GM12878 (cell line): ENCODE measurements around the gene SUFU. TPM values are rescaled to one million over a fixed set of nuclear protein-coding genes. Genes with fewer than 3 reads are reported as not detected.

Source experiments
- ATAC-seq: fragments of 200-7000 bp; cut with Tn5 transposase; 3 replicates; pipeline ENCODE4 v1.9.1; 2020; ENCODE audit warnings: mild to moderate bottlenecking, moderate library complexity
- BruUV-seq: library from RNA; stranded (reverse); fragments of 400-500 nt; replicated peaks from 2 replicates; lab custom pipeline; 2021; lab: Mats Ljungman, UMichigan
- CTCF ChIA-PET: fragments of 300-600 bp; sonication (Branson Sonifier 250); formaldehyde crosslinking; extraction: SDS; loops from one replicate; lab custom pipeline; 2021; ENCODE audit warnings: inconsistent platforms; lab: Yijun Ruan, JAX
- POLR2A ChIA-PET: fragments of 350-600 bp; formaldehyde crosslinking; extraction: SDS; loops from one replicate; lab custom pipeline; 2021; ENCODE audit warnings: inconsistent platforms; lab: Charles Lee
- RAD21 ChIA-PET: fragments of 300-600 bp; sonication (Branson Sonifier 250); formaldehyde crosslinking; loops from one replicate; lab custom pipeline; 2023; ENCODE audit warnings: antibody characterized with exemption; ENCODE audit not compliant: unreplicated experiment; lab: Charles Lee
- SMC1A ChIA-PET: fragments of 300-600 bp; sonication (Branson Sonifier 250); formaldehyde crosslinking; loops from one replicate; lab custom pipeline; 2023; ENCODE audit not compliant: unreplicated experiment, uncharacterized antibody; lab: Charles Lee
- DNase-seq: peaks from one replicate; pipeline ENCODE4 v3.0.0-alpha.2; 2011; ENCODE audit warnings: low read depth, low spot score
- FAIRE-seq: peaks from 3 replicates; lab custom pipeline; 2011; peaks lifted over from hg19 to GRCh38; lab: Jason Lieb, UNC
- H2AFZ ChIP-seq: 2 replicates; pipeline ENCODE4 v1.6.0; 2011; ENCODE audit warnings: low read depth, low read length, control low read depth; ENCODE audit not compliant: control insufficient read depth
- H3K27ac ChIP-seq: 2 replicates; pipeline ENCODE4 v1.5.1; 2011; ENCODE audit warnings: control low read depth; ENCODE audit not compliant: control insufficient read depth, insufficient read depth
- H3K27me3 ChIP-seq, 2 experiments: replicated peaks in 1 of 2; 2 replicates each; pipeline versions ENCODE4 v1.6.0 to v1.6.1; 2011; ENCODE audit warnings: low read length in 1 of 2; ENCODE audit not compliant: control insufficient read depth in 2 of 2, insufficient read depth in 2 of 2
- H3K36me3 ChIP-seq, 2 experiments: 2 replicates each; pipeline ENCODE4 v1.5.1; 2011; ENCODE audit warnings: low read length in 1 of 2; ENCODE audit not compliant: control insufficient read depth in 2 of 2, insufficient read depth in 2 of 2
- H3K4me1 ChIP-seq: 2 replicates; pipeline ENCODE4 v1.6.1; 2011; ENCODE audit warnings: mild to moderate bottlenecking, low read length, moderate library complexity, mixed read lengths; ENCODE audit not compliant: control insufficient read depth, insufficient read depth
- H3K4me2 ChIP-seq: 2 replicates; pipeline ENCODE4 v1.6.0; 2011; ENCODE audit warnings: control low read depth; ENCODE audit not compliant: control insufficient read depth, insufficient read depth
- H3K4me3 ChIP-seq: fragments of 200-600 bp; sonication (generic); 2 replicates; pipeline ENCODE4 v1.5.1; 2016
- H3K79me2 ChIP-seq: 2 replicates; pipeline ENCODE4 v1.6.0; 2011; ENCODE audit warnings: low read length; ENCODE audit not compliant: control insufficient read depth, insufficient read depth
- H3K9ac ChIP-seq: 2 replicates; pipeline ENCODE4 v1.8.0; 2011; ENCODE audit warnings: low read length, control low read depth, mixed read lengths; ENCODE audit not compliant: control insufficient read depth, insufficient read depth
- H3K9me3 ChIP-seq: replicated peaks from 3 replicates; pipeline ENCODE4 v1.5.1; 2011; ENCODE audit warnings: mild to moderate bottlenecking, low read length; ENCODE audit not compliant: control insufficient read depth, insufficient read depth
- H4K20me1 ChIP-seq: 2 replicates; pipeline ENCODE4 v1.6.0; 2011; ENCODE audit not compliant: control insufficient read depth, insufficient read depth
- BMI1 ChIP-seq: fragments of 450-650 bp; IDR thresholded peaks from 2 replicates; pipeline ENCODE4 v1.6.1; 2016; ENCODE audit warnings: mild to moderate bottlenecking, moderate library complexity, borderline replicate concordance
- EED ChIP-seq: sonication (generic); IDR thresholded peaks from 2 replicates; pipeline ENCODE4 v1.6.1; 2016; ENCODE audit warnings: antibody characterized with exemption, low read depth
- GATAD2B ChIP-seq: fragments of 450-650 bp; conservative IDR thresholded peaks from 2 replicates; pipeline ENCODE4 v1.6.1; 2017; ENCODE audit warnings: low read depth, mild to moderate bottlenecking, moderate library complexity
- IRF4 ChIP-seq: IDR thresholded peaks from 2 replicates; pipeline ENCODE4 v1.6.1; 2011; ENCODE audit warnings: low read depth, low read length
- RAD51 ChIP-seq: fragments of 450-650 bp; IDR thresholded peaks from 2 replicates; pipeline ENCODE4 v1.6.1; 2016; ENCODE audit warnings: moderate library complexity, mild to moderate bottlenecking, inconsistent platforms
- RELA ChIP-seq: fragments of 450-650 bp; IDR thresholded peaks from 2 replicates; pipeline ENCODE4 v1.8.0; 2014; ENCODE audit warnings: borderline replicate concordance; ENCODE audit not compliant: partially characterized antibody
- SUZ12 ChIP-seq: fragments of 200-600 bp; sonication (generic); IDR thresholded peaks from one replicate; pipeline ENCODE4 v1.6.1; 2018; ENCODE audit warnings: antibody characterized with exemption, mild to moderate bottlenecking; ENCODE audit not compliant: unreplicated experiment
- TCF3 ChIP-seq: IDR thresholded peaks from 2 replicates; pipeline ENCODE4 v1.6.1; 2012; ENCODE audit warnings: low read depth, mild to moderate bottlenecking, low read length, borderline replicate concordance; ENCODE audit not compliant: insufficient read depth
- YBX1 ChIP-seq: fragments of 450-650 bp; IDR thresholded peaks from 2 replicates; pipeline ENCODE4 v1.6.1; 2016; ENCODE audit warnings: antibody characterized with exemption
- ZNF622 ChIP-seq: fragments of 450-650 bp; IDR thresholded peaks from 2 replicates; pipeline ENCODE4 v1.6.1; 2017; ENCODE audit warnings: mild to moderate bottlenecking, inconsistent platforms
- WGBS: methylation state at CpG from one replicate; pipeline ENCODE4 v1.1.6; 2016; ENCODE audit warnings: low lambda C conversion rate; ENCODE audit not compliant: insufficient replicate concordance, insufficient coverage; ENCODE audit errors: missing lambda C conversion rate; 5-methylcytosine and 5-hydroxymethylcytosine counted together
- in situ Hi-C: fragments of 300-500 bp; cut with MboI; formaldehyde crosslinking; loops from 9 replicates; pipeline ENCODE4 v1.14.3; 2018; ENCODE audit warnings: mixed read lengths
- intact Hi-C: fragments of 100-400 bp; cut with micrococcal nuclease; formaldehyde crosslinking; loops from one replicate; pipeline ENCODE4 v1.14.2; 2022; ENCODE audit not compliant: unreplicated experiment
- polyA plus RNA-seq, 11 experiments: library from polyadenylated mRNA; depleted of rRNA in 4 of 11; unstranded in 6 of 11; stranded (reverse) in 5 of 11; fragments of >200 nt; fragmentation: Nextera tagmentation in 4 of 11; fragmentation: Illumina TruSeq in 1 of 11; extraction: Ambion mirVana in 4 of 11; extraction: Trizol in 1 of 11; gene quantifications; 1 replicate in 1 of 11; 2 replicates in 10 of 11; pipeline versions ENCODE4 v1.2.1 to v1.2.3, GENCODE V29; 2011 to 2016; ENCODE audit warnings: inconsistent platforms in 2 of 11, missing spikeins in 2 of 11, low read depth in 1 of 11
- total RNA-seq, 4 experiments: library from RNA; depleted of rRNA in 3 of 4; stranded (reverse); fragments of >200 nt in 3 of 4; fragmentation: Illumina TruSeq in 1 of 4; extraction: Trizol in 1 of 4; gene quantifications; 2 replicates each; pipeline versions ENCODE4 v1.2.1 to v1.2.3, GENCODE V29; 2013 to 2021
- TF ChIP-seq, protein P1 (sequence below): IDR thresholded peaks from 2 replicates; pipeline ENCODE4 v1.6.1; 2012; ENCODE audit warnings: low read depth, low read length, improper control_type of control experiment
- TF ChIP-seq, protein P2 (sequence below): fragments of 450-650 bp; IDR thresholded peaks from 2 replicates; pipeline ENCODE4 v1.6.1; 2018; ENCODE audit warnings: mild to moderate bottlenecking, low read depth, moderate library complexity; ENCODE audit not compliant: partially characterized antibody
- TF ChIP-seq, protein P3 (sequence below): IDR thresholded peaks from 2 replicates; pipeline ENCODE4 v1.6.1; 2011; ENCODE audit warnings: low read depth, low read length, improper control_type of control experiment, borderline replicate concordance

The SUFU gene
- total and polyA plus RNA-seq, 10 of the 15 experiments (the other 5 are each of a cell fraction or from before 2014, with no cell fraction given) = 0.68 to 7.7 (median 2.4) TPM

DNA sequence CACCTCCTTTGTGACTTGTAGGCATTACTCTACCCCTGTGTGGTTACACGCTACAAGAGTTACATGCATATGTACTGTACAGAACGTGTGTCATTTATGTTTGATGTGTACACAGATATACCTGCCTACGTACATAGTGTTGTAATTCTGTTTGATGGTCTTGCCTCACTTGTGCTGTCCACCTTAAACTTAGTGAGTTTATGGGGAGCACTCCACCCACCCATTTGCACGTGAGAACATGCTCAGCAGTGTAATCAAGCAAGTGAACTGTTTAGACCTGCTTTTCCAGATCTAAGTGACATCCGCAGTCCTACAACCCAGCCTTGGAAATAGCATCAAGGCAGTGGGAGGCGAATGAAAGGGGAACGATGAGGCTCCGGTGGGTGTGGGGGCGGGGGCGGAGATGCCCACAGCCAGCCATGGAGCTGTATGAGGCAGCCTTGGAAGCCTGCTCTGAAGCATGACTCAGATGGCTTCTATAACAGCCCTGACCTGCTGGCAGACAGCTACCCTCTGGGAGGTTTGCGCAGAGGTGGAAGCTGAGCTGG lies 52.1 kb downstream of the SUFU start:
- ChIA-PET RAD21 (no interaction called here), POLR2A (interaction anchor here (0.9 kb wide), 1 partner anchor 49 kb away, joined by 8 read pairs; no protein-coding TSS in a partner anchor), SMC1A (interaction anchor here (1.1 to 2.3 kb wide), 2 partner anchors 28 to 55 kb away, joined by 4 to 7 read pairs; no protein-coding TSS in a partner anchor), CTCF (interaction anchor here (3.0 kb wide), 1 partner anchor 28 kb away, joined by 9 read pairs; no protein-coding TSS in a partner anchor)
- Histone ChIP-seq H3K27me3 (no peaks in the 10 kb centered on the region), H3K27ac (no peak overlapping the region), H3K4me2 (no peak overlapping the region), H3K79me2 (no peaks in the 10 kb centered on the region), H2AFZ (no peak overlapping the region), H4K20me1 (no peaks in the 10 kb centered on the region), H3K9me3 (no peaks in the 10 kb centered on the region), H3K4me1 (peaks cover 10% of the 10 kb centered on the region), H3K9ac (no peak overlapping the region), H3K4me3 (no peak overlapping the region), H3K36me3 (peaks cover 0 to 2% of the 10 kb centered on the region in 2 experiments; a peak in 2 of 4 replicates)
- in situ Hi-C loops (no loop called here), intact Hi-C loops (no loop called here)
- TF ChIP-seq, protein P1, sequence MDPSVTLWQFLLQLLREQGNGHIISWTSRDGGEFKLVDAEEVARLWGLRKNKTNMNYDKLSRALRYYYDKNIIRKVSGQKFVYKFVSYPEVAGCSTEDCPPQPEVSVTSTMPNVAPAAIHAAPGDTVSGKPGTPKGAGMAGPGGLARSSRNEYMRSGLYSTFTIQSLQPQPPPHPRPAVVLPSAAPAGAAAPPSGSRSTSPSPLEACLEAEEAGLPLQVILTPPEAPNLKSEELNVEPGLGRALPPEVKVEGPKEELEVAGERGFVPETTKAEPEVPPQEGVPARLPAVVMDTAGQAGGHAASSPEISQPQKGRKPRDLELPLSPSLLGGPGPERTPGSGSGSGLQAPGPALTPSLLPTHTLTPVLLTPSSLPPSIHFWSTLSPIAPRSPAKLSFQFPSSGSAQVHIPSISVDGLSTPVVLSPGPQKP = no peak
- TF ChIP-seq SUZ12 (no peak), EED (no peak)
- no peak for ATAC-seq
- no peak for FAIRE-seq
- WGBS = 70% methylated on average over 11 of the region's 11 CpGs
- DNase-seq = no peak
- BruUV-seq = no TSS peak

DNA sequence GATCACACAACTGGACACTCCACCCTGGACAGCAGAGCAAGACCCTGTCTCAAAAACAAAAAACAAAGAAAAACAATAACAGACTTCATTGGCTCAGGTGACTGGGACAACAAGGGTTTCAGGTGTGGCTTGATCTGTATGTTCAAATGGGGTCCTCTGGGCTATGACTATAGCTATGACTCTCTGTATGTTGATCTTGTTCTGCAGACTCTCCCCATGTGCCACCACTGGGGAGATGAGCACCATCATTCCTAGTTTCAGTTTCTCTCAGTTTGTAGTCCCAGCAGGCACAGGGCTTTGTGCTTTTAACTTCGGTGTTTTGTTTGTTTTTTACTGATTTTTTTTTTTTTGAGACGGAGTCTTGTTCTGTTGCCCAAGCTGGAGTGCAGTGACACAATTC lies 53.8 kb downstream of the SUFU start:
- Histone ChIP-seq H3K4me3 (no peak overlapping the region), H3K79me2 (no peaks in the 10 kb centered on the region), H3K27me3 (no peaks in the 10 kb centered on the region), H4K20me1 (no peaks in the 10 kb centered on the region), H3K36me3 (no peaks in the 10 kb centered on the region; a peak in 1 of 4 replicates), H3K4me2 (no peak overlapping the region), H3K27ac (no peak overlapping the region), H2AFZ (no peak overlapping the region), H3K9me3 (no peaks in the 10 kb centered on the region), H3K4me1 (peaks cover 10% of the 10 kb centered on the region), H3K9ac (no peak overlapping the region)
- in situ Hi-C loops (no loop called here), intact Hi-C loops (no loop called here)
- BruUV-seq = no TSS peak
- ChIA-PET SMC1A (no interaction called here), RAD21 (no interaction called here), POLR2A (no interaction called here), CTCF (interaction anchor here (1.2 to 3.0 kb wide), 2 partner anchors 10 to 26 kb away, joined by 3 to 9 read pairs; no protein-coding TSS in a partner anchor)
- ATAC-seq (no peak), DNase-seq (no peak), FAIRE-seq (no peak)
- WGBS = 100% methylated on average over 1 of the region's 2 CpGs
- TF ChIP-seq RAD51 (no peak), RELA (no peak), GATAD2B (no peak), YBX1 (no peak), ZNF622 (no peak), TCF3 (no peak), IRF4 (no peak), BMI1 (no peak)
- TF ChIP-seq, protein P2, sequence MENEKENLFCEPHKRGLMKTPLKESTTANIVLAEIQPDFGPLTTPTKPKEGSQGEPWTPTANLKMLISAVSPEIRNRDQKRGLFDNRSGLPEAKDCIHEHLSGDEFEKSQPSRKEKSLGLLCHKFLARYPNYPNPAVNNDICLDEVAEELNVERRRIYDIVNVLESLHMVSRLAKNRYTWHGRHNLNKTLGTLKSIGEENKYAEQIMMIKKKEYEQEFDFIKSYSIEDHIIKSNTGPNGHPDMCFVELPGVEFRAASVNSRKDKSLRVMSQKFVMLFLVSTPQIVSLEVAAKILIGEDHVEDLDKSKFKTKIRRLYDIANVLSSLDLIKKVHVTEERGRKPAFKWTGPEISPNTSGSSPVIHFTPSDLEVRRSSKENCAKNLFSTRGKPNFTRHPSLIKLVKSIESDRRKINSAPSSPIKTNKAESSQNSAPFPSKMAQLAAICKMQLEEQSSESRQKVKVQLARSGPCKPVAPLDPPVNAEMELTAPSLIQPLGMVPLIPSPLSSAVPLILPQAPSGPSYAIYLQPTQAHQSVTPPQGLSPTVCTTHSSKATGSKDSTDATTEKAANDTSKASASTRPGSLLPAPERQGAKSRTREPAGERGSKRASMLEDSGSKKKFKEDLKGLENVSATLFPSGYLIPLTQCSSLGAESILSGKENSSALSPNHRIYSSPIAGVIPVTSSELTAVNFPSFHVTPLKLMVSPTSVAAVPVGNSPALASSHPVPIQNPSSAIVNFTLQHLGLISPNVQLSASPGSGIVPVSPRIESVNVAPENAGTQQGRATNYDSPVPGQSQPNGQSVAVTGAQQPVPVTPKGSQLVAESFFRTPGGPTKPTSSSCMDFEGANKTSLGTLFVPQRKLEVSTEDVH = no peak
- TF ChIP-seq, protein P3, sequence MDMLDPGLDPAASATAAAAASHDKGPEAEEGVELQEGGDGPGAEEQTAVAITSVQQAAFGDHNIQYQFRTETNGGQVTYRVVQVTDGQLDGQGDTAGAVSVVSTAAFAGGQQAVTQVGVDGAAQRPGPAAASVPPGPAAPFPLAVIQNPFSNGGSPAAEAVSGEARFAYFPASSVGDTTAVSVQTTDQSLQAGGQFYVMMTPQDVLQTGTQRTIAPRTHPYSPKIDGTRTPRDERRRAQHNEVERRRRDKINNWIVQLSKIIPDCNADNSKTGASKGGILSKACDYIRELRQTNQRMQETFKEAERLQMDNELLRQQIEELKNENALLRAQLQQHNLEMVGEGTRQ = no peak
